Measurements from ENCODE around the gene SEPTIN3.

DNA sequence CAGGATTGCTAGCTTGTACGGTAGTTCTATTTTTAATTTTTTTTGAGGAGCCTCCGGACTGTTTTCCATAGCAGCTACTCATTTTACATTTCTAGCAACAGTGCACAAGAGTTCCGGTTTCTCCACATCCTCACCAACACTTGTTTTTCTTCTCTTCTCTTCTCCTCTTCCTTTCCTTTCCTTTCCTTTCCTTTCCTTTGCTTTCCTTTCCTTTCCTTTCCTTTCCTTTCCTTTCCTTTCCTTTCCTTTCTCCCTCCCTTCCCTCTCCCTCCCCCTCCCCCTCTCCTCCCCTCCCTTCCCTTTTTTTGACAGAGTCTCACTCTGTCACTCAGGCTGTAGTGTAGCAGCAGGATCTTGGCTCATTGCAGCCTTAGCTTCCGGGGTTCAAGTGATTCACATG, 38.7 kb downstream of the SEPTIN3 start:
- TF ChIP-seq EP300 (IDR thresholded peaks at IDR 0.05) (no peak), CTCF (IDR thresholded peaks at IDR 0.05) (no peak)

Measured in gastroesophageal sphincter (tissue), 3 donors.